HK-2 (cell line): ENCODE results near the gene RPL7L1.
A peak's percentile ranks its signal among the peaks of the same experiment; 100 is the strongest.
"Not testable (repeated sequence)": the region's sequence is repeated elsewhere in the genome, so short reads cannot be mapped to it uniquely, and the experiment has no call there.

ENCODE experiments used
- DNase-seq: peaks from one replicate; pipeline ENCODE4 v3.0.0-alpha.2; 2018; ENCODE audit not compliant: unreplicated experiment

The RPL7L1 gene

DNA sequence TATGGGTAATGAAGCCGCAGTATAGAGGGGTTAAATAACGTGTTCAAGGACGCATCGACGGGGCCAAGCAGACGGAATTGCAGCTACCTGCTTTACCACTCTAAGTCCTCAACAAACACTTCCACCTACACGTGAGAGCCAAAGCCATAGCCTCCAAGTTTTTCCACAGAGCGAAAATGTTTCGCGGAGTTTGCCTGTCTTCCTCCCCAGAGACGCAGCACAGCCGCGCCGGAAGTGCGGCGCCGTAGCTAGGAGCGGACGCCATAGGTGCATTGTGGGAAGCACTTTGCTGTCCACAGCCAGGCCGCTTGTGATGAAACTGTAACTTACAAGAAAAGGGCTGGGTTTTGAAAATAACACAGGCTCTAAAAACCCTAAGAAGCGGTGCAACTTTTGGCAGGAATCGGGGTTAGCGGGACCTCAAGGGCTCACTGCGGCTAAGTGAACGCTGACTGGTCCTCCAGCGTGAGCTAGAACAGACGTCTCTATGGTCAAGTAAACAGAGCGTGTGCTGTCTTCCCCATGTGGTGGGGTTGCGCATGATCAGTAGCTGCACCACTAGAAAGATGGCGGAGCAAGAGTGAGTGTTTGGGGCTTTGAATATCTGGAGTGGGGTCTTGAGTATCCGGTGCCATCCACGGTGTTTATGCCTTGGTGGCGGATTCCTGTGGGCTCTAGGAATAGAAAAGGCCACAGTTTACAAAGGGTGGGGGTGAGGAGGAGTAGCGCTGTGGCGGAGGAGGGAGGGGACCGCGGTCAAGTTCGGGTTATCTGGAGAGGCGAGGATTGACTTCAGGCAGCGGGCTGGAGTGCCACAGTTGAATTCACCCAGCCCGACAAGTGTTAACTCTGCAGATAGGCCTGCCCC, at the start of gene RPL7L1:
TSS of gene RPL7L1 (plus strand) at position 245 of the 868 bp plus-strand sequence. CDS start at position 540, 295 bp downstream.
- peak; percentile 84 for DNase-seq

DNA sequence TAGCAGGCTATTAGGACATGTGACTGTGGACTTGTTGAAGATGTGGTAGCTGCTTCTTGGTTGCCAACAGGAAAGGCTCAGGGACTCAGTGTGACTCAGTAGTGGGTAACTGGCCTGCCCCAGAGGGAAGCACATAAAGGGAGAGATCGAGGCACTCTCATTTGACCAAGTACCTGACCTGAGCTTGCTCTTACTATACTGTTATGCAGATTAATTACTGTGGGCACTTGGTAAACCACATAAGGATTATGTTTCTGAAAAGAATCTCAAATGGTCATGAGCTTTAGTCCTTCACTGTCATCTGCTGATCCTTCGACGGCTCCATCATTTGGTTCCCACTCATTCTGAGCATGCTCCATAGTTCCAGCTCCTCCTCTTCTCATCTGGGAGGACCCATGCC, 48.2 kb upstream of the RPL7L1 start:
- no peak for DNase-seq

DNA sequence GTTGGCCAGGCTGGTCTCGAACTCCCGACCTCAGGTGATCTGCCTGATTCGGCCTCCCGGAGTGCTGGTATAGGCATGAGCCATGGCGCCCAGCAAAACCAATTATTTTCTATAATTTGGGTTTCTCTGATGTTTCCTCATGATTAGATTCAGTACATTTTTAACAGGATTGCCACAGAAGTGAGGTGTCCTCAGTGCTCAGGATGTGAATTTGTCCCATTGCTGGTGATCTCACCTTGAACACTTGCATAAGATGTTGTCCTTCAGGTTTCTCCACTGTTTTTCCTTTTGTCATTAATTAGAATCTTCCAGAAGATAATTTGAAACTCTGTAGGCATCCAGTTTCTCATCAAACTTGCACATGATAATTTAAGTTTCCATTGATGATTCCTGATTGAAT, 45.4 kb upstream of the RPL7L1 start:
- DNase-seq: no peak

DNA sequence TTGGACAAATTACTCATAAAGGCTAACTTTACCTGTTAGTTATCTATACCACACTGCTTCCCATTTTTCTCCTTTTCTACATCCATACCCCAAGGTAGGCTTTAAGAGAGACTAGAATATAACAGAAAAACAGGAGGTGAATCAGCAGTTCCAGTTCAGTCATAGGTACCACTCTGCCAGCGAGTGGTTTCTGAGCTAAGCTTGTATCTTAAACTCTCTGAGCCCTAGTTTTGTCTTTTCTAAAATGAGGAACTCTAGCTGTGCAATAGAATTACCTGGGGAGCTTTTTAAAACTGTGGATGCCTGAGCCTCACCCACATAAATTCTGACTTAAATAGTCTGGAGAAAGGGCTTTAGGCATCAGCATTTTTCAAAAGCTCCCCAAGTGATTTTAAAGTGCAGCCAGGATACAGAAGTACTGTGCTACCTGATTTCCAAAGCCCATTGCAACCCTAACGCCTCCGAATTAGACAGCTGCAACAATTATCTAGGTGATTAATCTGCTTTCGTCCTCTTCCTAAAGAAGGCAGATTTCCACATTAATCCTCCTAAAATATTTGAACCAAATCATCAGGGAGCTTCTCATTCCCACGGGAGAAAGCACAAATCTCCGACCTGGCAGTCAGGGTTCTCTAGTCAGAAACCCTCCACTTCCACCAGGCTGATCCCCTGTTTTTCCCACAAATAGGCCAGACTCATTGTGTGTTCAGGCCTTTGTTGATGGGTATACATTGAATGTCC, 37.4 kb upstream of the RPL7L1 start:
- no peak for DNase-seq

DNA sequence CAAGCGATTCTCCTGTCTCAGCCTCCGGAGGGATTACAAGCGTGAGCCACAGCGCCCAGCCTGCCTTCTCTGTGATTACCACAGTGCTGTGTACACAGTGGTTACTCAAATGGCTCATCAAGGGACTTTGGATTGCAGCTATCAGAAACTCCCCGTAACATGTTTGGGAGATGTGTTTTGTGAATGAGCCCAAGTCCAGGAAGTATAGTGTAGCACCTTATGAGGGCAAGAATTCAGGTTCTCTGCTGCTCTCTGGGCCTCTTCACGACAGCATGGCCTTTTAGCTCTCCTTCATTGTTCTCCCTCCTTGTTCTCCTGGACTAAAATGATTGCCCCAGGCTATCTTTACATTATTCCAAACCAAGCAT, 34.1 kb upstream of the RPL7L1 start:
- no peak for DNase-seq

DNA sequence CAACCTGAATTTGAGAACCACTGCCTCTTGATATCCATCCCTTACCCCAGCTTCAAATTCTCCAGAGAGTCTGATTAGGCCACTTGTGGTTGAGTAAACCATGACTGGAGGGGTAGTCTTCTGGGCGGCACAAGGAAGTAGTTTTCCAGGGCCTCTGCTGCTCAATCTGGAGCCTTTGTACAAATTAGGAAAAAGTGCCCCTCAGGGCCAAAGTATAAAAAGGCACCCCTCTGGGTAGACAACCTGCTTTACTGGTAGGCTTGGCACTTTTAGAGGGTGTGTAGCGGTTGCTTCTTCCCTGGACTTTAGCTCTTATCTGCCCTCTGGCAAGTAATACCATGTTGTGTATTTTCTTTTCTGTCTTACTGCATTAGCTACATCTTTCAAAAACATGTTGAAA, 32.9 kb upstream of the RPL7L1 start:
- no peak for DNase-seq

DNA sequence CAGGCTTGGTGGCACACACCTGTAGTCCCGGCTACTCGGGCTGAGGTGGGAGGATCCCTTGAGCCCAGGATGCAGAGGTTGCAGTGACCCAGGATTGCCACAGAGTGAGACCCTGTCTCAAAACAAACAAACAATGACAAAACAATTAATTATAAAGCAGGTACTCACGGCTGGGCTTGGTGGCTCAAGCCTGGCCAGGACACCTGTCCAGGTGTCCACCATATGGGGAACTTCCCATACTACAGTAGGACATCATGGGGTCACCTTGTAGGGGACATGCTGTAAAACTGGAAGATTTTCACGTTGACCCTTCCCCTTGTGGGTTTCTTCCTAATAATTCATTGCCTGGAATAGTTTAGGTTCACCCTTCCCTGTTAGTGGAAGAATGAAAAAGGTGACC, 30.7 kb upstream of the RPL7L1 start:
- no peak for DNase-seq

DNA sequence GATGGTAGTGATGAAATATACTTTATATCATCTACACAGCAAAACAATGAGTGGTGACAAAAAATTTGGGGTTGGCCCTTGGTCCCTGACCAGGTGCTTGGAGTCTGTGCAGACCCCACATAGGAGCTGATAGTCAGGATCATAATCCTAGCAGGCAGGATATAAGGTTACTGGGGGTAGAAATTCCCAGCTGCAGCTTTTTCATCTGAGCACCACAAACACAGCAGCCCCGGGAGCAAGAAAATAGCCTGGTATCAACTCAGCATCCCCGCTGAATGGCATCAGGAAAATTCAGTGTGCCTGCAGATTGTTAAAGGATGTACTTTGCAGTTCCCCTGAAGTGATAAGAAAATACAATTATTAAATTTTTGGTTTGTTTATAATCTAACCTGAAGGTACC, 27.8 kb upstream of the RPL7L1 start:
- DNase-seq: no peak

DNA sequence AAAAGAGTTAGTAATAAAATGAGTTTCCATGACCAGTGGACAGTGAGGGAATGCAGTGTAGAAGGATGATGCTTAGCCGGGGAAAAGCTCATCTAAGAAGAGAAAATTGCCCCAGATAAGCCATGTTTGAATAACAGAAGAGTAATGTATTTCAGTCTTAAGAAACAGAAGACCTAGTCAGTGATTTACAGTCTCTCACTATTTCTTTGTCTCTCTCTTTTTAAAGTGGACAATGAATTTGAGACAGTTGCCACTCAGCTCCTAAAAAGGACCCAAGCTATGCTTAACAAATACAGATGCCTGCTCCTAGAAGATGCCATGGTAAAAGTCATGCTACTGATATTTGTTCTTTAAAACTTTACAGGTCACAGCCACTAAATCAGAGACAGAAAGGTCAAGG, 19.4 kb upstream of the RPL7L1 start:
- no peak for DNase-seq

DNA sequence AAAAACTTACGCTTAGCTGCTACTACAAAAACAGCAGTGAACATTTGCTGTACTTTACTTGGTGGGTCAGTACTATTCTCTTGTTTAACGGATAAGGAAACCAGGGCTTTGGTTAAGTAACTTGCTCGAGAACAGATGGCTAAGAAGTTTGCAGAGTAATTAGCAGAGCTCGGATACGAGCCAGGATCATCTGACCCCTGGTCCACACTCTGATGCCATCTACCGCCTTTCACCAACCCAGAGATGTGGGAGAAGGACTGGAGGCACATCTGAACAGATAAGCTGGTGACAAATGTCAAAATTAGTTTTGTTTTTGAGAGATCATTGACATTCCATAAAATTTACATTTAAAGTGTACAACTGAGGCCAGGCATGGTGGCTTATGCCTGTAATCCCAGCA, 18.9 kb upstream of the RPL7L1 start:
- DNase-seq: no peak

DNA sequence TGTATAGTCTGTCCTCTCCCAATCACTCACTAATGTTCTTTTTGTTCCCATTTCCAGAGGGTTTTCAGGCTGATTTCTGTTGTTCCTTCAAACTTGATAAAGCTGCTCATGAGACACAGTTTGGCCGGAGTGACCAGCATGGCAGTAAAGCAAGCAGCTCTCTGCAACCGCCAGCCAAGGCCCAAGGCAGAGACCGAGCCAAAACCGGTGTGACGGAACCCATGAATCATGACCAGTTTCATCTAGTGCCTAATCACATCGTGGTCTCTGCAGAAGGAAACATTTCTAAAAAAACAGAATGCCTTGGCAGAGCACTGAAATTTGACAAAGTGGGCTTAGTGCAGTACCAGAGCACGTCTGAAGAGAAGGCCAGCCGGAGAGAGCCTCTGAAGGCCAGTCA, 14.8 kb upstream of the RPL7L1 start:
- no peak for DNase-seq

DNA sequence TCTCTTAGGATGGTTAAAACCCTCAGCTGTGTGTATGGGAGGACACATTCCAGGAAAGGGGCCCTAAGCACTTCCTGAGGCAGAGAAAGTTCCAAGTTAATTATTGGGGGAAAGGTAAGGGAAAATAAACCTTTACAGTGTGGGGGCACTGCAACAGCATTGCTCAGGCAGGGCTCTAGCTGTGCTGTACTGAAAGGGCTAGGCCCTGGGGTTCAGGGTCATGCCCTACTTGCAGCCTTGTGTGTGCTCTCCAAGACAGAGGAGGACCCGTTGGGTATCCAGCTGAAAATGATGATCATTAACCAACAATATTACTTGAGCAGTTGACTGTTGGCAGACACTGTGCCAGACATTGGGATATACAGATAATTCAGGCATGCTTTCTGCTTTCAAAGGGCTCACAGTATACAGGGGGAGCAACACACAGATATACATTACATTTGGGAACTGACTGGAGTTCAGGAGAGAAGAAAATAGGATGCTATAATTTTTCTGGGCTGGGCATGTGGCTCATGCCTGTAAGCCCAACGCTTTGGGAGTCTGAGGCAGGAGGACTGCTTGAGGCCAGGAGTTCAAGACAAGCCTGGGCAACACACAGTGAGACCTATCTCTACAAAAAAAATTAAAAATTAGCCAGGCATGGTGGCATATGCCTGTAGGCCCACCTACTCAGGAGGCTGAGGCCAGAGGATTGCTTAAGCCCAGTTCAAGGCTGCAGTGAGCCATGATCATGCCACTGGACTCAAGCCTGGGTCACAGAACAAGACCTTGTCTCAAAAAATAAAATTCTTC, 9.1 kb upstream of the RPL7L1 start:
- no peak for DNase-seq

DNA sequence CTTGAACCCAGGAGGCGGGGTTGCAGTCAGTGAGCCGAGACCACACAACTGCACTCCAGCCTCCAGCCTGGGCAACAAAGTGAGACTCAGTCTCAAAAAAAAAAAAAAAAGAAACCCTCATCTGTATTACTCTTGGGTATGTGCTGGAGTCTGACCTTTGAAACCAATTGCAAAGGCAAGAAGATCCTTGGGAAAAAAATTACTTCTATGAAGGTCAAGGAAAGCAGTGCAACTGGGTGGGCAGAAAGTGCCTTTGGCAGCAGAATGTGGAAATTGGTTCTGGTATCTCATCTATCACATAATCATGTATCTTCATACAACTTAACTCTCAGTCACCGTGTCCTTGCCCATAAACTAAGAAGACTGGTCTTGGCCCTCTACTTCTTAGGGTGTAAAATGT, 7.7 kb upstream of the RPL7L1 start:
- no peak for DNase-seq

DNA sequence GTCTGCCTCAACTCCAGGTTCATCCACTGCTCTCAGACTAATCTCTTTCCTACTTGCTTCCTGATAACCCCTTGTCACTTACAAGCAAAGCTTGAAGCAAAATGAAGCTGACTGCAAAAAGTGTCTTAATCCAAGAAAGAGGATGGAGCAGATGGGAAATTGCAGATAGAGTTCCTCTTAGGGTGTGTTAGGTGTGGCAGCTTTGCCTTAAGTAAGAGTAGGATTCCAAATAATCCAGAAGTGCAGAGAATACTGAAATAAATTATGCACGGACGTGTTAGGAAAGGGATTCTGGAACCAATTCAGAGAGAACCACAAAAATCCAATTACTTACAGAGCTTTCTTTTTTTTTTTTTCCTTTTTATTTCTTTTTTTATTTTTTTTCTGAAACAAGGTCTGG, 6.1 kb upstream of the RPL7L1 start:
- DNase-seq: no peak

DNA sequence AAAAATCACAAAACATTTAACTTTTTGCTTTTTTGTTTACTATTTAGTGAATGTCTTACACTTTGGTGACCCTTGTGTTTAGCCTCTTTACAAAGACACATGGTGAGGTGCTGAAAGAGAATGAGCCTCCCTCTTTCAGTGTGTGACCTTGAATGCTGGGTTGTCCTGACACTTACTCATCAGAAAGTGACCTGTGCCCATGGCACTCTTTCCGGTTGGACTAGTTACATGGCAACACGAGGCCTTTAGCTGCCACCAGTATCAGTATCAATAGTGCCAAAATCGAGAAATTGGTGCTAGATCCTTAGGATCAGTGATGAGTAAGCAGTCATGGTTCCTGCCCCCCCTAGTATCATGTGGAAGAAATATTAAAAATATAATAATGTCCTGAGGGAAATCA, 1.7 kb upstream of the RPL7L1 start:
- DNase-seq: no peak

DNA sequence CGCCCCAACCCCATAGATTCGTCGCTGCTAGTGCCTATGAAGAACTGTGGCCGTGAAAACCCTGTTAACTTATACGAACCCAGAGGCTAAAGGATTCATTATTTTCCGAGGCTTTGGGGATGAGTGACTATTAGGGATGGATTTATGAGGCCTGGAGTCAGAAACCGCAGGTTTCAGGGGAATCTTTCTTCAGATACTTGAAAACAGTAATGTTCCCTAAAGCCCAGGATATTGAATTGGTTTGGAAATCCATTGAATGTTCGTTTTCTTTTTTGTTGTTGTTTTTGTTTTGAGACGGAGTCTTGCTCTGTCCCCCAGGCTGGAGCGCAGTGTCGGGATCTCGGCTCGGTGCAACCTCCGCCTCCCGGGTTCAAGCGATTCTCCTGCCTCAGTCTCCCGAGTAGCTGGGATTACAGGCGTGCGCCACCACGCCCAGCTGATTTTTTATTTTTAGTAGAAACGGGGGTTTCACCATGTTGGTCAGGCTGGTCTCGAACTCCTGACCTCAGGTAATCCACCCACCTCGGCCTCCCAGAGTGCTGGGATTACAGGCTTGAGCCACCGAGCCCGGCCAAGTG, 913 bp downstream of the RPL7L1 start:
- not testable (repeated sequence) for DNase-seq

DNA sequence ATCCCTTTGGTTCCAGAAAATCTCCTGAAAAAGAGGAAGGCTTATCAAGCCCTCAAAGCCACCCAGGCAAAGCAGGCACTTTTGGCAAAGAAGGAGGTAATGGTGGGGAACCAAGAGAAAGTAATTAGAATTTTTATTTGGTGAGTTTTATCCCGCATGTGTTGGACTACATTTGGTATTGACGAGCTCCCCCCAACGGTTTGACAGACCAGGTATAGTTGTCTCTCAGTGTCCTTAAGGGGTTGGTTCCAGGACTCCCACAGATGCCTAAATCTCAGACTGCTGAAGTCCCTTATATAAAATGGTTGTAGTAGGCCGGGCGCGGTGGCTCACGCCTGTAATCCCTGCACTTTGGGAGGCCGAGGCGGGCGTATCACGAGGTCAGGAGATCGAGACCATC, 1.5 kb downstream of the RPL7L1 start:
- not testable (repeated sequence) for DNase-seq

DNA sequence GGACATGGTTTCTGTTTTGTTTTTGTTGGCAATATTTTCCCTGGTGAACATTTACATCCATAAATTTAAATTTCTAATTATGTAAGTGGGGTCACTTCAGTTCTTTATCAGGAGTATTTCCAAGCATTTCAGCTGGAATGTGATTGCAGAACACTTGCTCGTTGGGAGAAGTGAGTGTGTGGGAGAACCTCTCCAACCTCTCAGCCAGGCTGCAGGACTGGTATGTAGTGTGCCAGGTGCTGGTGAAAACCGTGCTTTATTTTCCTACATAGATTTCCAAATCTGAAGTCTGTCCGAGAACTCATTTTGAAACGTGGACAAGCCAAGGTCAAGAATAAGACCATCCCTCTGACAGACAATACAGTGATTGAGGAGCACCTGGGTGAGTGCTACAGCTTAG, 6.3 kb downstream of the RPL7L1 start:
- no peak for DNase-seq

DNA sequence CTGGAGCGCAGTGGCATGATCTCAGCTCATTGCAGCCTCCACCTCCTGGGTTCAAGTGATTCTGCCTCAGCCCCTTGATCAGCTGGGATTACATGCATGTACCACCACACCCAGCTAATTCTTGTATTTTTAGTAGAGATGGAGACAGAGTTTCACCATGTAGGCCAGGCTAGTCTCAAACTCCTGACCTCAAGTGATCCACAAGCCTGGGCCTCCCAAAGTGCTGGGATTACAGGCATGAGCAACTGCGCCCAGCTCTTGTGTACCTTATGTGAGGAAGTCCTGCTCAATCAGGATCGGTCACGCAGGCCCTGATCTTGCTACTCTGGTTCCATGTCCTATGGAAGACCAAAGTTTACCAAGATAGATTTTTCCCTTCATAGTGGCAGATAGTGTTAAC, 8.8 kb downstream of the RPL7L1 start:
- DNase-seq: not testable (repeated sequence)

DNA sequence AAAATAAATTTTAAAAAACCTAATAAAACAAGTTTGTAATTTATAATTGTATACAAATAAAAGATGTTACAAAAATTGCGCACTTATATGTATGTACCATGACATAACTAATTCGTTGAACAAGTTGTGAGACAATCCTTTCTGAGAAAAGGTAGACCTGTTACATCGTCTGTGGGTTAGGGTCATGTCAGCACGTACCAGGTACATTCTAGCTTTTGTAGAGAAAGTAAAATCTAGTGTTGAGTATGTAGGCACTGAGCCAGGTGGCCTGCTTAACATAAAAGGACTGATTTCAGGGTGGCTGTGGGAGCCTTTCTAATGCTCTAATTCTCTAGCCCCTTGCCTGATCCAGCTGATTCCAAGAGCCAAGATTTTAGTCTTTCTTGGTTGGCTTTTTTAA, 10.4 kb downstream of the RPL7L1 start:
- no peak for DNase-seq

DNA sequence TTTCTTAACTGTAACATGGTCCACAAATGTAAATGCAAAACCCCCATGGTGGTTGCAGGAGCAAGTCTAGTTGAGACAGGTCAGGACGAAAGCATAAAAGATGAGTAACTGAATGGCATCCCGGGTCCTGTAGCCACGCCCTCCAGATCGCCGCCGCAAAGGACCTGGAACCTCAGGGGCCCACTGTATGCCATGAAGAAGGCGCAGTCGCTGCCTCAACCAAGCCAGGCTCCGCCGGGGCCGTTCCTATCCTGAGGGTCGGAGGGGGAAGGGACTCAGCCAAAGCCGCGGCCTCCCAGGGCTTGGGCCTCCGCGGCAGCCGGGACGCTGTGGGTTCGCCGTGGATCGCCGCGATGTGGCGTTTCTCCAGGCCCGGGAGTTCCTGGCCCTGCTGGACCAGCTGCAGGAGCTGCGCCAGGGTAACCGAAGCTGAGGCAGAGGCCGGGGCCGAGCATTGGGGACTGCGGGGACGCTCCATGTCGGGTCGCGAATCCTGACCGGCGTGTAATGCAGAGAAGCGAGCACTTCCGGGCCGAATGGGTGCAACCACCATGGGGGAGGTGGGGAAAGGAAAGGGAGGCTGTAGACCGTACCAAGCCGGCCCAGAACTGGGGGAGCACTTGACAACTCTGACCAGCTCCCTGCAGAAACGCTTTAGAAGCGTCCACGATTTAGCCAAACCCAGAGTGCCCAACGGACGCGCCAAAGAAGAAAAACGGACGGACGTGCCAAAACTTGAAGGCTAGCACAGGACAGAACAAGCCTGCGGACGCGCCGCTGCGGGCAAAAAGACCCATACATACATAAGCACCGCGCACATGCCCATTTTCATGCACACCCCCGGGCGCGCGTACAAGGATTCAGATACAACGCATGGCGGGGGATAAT, 11.1 kb downstream of the RPL7L1 start:
- peak; percentile 93 for DNase-seq
